GM18909 (cell line): ENCODE results near the gene TRIM66.
"Not testable (repeated sequence)": the region's sequence is repeated elsewhere in the genome, so short reads cannot be mapped to it uniquely, and the experiment has no call there.

Experiments
- ATAC-seq: cut with Tn5 transposase; IDR thresholded peaks from one replicate; pipeline ENCODE4 v1.9.1; 2021; ENCODE audit warnings: mild to moderate bottlenecking; ENCODE audit not compliant: unreplicated experiment, poor library complexity

Gene TRIM66

DNA sequence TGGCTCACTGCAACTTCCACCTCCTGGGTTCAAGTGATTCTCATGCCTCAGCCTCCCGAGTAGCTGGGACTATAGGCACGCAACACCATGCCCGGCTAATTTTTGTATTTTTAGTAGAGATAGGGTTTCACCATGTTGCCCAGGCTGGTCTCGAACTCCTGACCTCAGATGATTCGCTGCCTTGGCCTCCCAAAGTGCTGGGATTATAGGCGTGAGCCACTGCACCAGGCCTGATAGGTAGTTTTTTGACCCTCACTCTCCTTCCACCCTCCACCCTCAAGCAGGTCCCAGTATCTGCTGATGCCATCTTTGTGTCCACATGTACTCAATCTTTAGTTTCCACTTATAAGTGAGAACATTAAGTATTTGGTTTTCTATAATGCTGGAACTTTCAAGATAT is 12.4 kb downstream of the TRIM66 start:
- ATAC-seq = not testable (repeated sequence)

DNA sequence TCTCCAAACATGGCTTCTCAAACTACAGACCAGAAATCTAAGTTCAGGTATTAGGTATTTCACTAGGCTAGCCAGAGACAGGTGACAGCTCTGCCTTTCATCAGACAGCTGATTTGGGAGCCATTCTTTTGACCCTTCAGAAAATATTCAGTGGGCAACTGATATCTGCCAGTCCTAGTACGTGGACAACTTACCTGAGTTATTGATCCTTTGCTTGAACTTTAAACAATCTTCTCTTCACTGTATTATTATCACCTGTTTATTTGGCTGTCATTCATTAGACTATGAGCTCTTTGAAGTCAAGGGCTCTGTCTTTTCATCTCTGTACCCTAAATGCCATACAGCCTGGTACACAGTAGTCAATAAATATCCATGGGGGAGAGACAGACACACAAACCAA is 17.2 kb downstream of the TRIM66 start:
- no peak for ATAC-seq

DNA sequence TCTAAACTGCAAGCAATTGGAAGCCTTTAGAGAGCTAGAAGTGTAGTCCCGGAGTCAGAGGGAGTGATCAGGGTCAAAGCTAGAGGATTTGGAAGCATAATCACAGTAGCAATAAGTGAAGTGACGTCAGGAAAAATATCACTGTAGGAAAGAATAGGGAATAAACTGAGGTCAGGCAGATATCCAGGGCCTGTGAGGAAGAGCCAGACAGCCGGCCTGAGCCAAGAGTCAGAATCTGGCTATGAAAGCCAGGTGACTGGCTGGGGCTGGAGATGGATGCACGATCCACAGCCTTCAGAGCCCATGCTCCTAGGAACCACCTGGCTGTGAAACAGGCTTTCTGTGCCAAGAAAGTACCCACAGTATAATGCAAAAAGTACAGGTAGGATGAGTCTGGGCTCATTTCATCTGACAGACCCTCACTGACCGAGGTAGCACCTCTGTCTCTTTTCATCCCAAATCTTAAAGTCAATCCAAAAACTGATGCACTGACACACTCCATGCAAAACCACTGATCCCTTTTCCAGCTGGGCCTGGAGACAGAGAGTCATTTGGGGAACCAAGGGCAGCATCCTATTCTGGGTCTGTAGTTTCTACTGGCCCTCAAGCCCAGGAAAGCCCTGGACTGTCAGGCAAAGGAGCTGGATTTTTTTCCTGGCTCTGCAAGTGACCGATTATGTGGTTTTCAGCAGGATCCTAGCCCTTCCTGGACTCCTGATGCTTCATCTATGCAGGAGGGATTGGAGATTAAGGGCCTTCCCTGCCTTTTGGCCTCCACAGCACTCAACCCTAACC is 21.3 kb downstream of the TRIM66 start:
- ATAC-seq = no peak

DNA sequence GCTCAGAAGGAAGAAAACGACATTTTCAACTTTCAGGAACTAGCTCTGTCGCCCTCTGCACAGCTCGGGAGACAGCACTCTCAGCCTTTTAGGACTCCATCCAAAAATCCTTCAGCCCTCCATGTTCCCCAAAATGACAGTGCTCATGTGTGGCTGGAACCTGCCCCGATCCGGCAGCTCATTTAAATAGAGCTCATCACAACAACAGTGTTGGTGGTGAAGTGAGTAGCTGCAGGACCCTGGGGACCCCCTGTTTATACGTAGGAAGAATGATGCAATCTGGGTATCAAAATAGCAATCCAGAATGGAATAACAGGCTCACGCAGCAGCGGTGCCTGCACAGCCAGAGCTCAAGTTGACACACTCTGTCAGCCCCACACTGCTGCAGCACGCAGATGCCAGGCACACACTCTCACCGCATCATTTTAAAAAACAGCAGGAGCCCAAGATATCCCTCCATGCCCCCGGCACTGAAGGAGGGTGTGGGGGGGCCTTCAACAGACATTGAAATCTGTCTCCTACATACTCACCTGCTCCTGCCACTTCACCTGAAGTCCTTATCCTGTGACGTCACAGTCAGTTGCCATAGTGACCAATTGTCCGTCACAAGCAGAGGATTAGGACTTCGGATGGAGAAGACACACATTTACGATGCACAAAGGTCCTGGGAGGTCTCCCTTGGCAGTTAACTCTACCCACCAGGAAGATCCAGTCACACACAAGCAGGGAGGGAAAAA is 24.0 kb downstream of the TRIM66 start:
- ATAC-seq = no peak

DNA sequence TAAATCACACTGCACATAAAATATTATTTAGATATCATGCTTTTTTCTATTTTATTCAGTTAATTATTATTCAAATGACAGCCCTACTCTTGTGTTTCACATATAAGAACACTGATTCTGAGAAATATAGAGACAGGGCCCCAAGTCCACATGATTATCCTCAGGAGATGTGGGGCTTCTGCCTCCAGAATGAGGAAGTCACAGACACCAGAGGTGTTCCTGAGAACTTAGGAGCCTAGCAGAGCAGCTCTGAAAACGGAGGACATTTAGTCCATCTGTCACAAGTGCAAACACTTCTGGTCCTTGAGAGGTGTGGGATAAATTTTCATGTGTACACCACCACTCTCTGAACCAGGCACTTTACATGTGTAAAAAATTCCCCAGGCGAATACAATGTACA is 26.2 kb downstream of the TRIM66 start:
- ATAC-seq = no peak

DNA sequence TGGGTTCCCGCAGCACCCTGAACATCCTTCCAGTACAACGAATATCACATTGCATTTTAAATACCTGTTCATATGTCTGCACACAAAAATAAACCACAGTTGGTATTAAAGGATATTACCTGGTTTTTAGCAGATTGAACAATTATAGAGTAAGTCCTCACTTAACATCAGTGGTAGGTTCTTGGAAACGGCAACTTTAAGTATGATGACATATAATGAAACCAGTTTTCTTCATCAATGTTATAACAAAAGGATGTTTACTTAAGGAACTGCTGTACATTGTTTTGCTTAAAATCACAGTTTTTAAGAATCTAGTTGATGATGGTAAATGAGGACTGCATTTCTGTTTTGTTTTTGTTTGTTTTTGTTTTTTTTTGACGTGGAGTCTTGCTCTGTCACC is 28.0 kb downstream of the TRIM66 start:
- ATAC-seq = no peak

DNA sequence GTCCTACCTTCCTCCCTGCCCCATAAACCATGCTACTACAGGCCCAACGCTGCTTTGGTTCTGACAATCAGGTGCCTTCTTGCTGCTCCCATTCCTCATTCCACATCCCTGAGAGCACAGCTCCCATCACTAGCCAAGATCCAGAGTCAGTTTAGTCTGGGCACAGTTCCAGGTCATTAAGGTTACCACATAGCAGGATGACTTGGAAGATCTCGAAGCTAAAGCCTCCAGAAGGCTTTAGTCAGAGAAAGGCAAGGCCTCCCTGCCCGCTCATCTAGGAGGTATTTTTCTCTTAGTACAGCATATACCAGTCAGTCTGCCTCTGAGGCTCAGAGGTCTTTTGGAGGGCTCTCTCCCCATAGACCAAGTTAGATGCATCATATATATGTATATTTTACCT is 30.3 kb downstream of the TRIM66 start:
- no peak for ATAC-seq

DNA sequence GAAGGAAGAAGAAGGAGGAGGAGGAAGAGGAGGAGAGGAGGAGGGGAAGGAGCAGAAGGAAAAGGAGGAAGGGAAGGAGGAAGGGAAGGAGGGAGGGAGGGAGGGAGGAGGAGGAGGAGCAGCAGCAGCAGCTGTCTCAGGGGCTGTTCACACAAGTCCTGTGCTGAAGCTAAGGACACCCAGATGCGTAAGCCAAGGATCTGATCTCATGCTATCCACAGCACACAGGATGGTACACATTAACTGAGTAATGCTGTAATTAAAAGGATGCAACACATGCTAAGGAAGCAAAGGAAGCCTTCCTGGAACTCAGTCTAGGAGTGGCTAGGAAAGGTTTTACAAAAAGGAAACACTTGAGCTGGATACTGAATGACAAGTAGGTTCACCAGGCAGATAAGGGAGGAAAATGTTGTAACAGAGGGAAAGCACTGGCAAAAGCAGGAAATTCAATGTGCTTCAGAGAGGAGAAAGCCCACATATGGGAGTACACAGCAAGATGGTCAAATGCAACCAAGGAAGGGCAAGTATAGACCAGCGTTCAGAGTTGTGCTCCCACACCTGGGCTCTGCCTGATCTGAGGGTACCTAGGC is 32.0 kb downstream of the TRIM66 start:
- ATAC-seq = no peak

DNA sequence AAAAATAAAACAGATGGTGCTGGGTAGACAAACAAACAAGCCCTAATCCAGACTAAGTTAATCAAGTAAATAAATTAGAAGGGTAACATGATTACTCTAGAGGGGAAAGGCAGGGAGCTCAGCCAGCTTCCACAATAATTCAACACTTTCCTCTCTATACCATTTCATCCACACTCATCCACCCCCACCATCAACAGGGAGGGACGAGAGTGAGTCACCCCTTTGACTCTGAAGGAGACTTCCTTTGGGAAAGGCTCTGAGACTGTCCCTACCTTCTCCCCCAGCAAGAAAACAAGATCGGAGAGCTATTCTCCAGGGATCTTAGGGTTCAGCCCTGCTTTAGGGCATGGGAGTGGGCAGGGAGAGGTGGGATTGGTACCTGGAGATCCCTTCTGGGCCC is 33.1 kb downstream of the TRIM66 start:
- ATAC-seq = no peak

DNA sequence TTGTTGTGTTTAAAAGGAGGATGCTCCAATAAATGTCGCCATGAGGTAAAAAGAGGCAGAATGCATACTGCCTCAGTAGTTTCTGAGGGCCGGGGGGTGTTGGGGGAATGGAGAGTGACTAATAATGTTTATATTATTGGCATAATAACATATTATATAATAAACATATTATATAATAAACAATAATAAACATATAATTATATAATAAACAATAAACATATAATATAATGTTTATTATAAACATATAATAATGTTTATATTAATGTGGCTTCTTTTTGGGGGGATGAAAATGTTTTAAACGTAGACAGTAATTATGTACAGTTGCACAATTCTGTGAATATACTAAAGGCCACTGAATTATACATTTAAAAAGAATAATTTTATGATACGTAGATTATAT is 35.6 kb downstream of the TRIM66 start:
- no peak for ATAC-seq

DNA sequence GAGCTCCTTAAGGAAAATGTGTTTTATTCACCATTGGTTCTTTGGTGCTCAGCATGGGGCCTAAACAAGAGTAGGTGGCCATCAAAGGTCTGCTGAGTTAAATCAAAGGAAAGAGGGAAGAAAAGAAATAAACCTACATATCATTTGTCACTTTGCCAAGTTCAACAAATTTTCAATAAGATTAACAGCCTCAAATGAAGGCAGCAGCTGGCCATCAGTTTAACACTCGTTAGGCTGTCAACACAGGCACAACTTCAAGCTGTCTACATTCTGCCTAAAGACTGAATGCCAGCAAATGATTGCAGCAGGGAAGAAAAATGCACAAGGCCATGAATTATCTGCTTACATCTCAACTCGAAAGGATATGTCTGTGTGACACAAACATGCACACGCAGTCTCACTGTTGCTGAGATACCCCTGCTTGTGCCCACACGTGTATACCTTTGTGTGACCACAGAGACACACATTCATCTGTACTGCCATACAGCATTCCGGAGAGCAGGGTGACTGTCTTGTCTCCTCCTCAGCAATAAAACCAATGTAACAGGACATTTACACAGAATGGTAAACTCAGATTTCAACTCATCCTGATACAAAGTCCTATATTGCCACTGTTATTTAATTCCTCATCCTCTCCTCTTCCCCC is 40.1 kb downstream of the TRIM66 start:
- no peak for ATAC-seq

DNA sequence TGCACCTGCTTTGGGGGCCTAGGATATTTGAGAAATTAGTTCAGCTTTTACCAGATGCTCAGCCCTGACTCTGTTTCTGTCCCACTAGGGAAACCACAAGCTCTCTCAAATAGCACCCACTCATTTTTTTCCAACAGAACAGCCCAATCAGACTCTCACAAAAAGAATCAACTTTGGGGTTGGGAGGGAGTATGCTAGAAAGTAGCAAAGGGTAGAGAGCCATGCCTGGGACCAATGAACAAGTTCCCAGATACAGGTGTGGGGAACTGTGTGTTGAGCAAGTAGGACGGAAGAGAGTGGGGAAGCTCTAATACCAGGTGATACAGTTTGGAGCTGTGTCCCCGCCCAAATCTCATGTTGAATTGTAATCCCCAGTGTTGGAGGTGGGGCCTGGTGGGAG is 41.1 kb downstream of the TRIM66 start:
- no peak for ATAC-seq

DNA sequence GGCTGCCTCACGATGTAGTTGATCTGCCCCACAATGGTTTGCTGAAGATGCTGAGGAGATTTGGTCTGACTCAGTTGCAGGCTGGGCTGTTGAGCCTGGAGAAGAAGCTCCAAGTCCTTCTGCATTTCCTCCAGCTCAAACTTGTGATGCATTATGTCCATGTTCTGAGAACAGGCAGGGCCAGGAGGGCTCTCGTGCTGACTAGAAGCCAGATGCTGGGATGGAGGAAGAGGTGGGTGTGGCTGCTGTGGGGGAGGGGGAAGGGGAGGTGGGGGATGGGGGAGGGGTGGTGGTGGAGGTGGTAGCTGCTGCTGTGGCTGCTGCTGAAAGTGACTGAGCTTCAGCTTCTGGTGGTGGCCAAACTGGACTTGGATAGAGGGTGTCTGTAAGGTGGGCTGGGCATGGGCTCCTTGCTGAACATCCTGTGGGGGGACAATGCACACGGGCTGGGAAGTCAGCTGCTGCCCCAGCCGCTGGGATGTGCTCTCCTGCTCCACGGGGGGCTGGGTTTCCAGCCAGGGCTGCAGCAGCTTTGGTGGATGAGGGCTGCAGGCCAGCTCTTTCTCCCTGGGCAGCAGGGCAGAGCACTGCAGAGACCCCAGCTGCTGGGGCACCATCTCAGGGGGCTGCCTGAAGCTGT is 42.1 kb downstream of the TRIM66 start:
- ATAC-seq = no peak

DNA sequence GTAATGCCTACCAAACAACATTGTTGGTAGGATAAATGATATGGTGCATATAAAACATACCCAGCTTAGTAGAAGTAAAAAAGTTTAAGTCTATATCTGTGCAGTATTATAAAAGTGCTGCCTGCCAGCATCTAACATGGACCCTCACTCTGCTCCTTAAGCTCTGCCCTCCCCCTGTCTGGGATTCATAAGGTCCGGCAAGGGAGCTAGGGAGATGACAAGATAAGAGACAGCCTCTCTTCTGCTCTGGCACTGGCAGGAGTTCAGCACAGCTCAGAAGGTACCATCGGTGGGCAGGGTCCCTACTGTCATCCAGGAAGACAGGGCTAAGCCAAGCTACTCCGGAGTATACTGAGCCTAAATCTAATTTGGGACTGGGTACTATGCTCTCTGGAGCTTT is 42.8 kb downstream of the TRIM66 start:
- ATAC-seq = no peak

DNA sequence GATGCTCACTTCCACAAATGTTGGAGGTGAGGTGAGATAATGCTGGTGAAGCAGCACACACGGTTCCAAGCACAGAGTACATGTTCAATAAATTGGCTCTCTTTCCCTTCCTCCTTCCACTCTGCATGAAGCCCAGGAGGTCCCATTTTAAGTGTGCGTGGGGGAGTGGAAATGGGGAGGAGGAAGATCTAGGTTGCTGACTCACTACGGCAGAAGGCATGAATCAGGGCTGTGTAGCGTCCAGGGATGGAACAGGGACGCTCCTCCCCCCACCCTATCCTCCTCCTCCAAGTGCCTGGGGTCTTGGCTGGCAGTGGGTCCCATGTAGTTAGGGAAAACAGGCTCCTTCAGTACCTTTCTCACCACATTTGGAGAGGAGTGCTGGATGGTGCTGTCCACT is 44.2 kb downstream of the TRIM66 start:
- no peak for ATAC-seq

DNA sequence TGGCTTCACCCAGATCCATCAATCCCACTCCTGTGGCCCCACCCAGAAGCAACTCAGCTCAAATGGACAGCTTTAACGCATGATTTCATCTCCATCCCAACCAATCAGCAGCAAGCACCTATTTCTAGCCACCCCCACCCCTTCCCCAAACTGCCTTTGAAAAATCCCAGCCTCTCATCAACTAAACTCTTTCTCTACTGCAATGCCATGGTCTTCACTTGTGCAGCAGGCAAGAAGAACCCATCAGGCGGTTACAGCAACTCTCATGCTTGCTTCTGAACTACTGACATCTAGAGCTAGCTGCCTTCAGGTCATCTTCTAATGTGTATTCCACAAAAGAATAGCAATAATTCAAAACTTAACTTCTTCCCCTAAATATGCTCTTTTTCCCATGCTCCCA is 46.3 kb downstream of the TRIM66 start:
- no peak for ATAC-seq

DNA sequence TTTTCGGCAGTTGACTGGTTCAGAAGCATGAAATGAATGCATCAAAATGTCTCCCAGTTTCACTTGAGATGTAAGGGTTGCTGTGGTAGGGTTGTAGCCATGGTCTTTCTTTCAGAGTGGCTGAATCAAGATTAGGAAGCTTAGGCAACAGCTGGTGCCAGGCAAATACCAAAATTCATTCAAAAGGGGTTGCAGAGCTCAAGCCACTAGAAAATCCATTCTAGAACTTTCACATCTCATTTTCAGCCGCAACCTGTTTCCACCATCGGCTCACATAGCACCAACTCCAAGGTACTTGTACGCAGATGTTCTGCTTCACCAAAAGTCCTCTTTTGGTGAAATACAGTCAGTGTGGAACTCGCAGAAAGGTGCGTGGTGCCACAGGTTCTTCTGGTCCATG is 48.0 kb downstream of the TRIM66 start:
- no peak for ATAC-seq

DNA sequence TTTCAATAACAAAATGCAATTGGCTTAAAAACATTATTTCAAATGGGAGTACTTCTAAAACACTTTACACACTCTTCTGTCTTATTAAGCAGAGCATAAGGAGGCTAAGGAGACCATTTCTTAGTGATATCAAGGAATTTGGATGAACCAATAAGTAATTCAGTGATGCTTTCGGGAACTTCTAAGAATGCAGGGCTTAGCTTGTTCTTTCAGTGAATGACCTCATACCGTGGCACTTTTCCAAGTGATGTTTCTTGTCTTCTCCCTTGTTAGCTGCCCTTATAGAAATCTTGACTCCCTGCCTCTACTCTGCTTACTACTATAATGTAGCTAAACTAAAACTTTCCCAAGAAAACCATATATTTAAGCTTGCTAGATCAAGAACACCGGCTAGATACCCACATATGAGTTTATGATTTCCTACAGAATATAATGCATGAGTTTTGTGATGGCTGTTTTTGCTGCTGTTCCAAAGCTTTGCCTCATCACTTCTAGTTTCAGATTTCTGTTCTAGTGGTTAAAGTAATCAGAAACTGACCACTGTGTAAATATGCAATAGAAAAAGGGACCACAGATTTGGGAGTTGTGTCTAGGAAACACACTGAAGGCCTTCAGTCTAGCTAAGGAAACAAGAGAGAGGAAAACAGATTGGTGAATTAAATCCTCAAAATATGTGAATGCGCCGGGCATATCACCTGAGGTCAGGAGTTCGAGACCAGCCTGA is 50.9 kb downstream of the TRIM66 start:
- ATAC-seq = no peak

DNA sequence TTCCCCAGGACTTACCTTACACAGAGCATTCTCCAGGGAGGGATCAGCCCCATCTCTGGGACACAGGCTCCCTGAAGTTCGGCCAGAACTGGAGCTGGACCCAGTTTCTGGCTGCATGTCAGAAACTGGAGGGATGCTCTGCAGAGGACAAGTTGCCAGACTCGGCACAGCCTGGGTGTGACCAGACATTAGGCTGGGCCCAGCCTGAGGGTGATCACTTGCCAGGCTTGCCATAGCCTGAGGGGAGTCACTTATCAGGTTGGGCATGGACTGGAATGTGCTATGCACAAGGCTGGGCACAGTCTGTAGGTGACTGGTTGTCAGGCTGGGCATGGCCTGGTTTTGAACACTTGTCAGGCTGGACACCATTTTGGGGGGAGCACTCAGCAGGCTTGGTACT is 57.8 kb downstream of the TRIM66 start:
- no peak for ATAC-seq

DNA sequence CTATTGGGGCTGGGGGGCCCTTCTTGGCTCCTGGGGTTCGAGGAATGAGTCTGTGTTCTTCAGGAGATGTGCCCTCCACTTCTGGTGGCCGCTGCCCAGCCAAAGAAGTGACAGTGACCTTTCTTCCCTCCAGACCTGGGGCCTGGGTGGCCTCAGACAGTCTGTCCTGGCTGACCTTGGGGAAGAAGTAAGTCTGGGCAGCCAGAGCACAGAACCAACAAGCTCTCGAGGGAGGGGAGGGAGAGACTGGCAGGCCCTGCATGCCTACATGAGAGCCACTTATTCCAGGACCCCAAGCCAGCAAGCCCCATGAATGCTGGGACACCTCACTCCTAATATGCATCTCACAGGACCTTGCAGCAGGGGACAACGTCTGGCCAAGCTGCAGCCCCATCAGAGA is 61.3 kb downstream of the TRIM66 start:
- no peak for ATAC-seq
